Dendritic cell treated with granulocyte-macrophage colony-stimulating factor and Interleukin-4, amounts not matched to agents 40 ng/mL and 50 ng/mL, for 4 days (primary cell): Measurements from ENCODE around the gene SCTR.
A peak's percentile ranks its signal among the peaks of the same experiment; 100 is the strongest.

Source experiments
- H3K27ac Mint-ChIP-seq: one replicate; pipeline ENCODE4 v1.8.0; 2022; ENCODE audit warnings: mild to moderate bottlenecking, mixed read lengths
- H3K27me3 Mint-ChIP-seq: one replicate; pipeline ENCODE4 v1.8.0; 2022; ENCODE audit warnings: mild to moderate bottlenecking, mixed read lengths
- H3K36me3 Mint-ChIP-seq: one replicate; pipeline ENCODE4 v1.8.0; 2022; ENCODE audit warnings: low read depth, mixed read lengths
- H3K4me1 Mint-ChIP-seq: one replicate; pipeline ENCODE4 v1.8.0; 2022; ENCODE audit warnings: low read depth, mixed read lengths
- H3K4me3 Mint-ChIP-seq: one replicate; pipeline ENCODE4 v1.8.0; 2022; ENCODE audit warnings: mild to moderate bottlenecking, moderate library complexity, mixed read lengths
- H3K9me3 Mint-ChIP-seq: one replicate; pipeline ENCODE4 v1.8.0; 2022; ENCODE audit warnings: mixed read lengths
- intact Hi-C: fragments of 100-400 bp; cut with micrococcal nuclease; formaldehyde crosslinking; loops from one replicate; pipeline ENCODE4 v1.15.0; 2022

The SCTR gene

DNA sequence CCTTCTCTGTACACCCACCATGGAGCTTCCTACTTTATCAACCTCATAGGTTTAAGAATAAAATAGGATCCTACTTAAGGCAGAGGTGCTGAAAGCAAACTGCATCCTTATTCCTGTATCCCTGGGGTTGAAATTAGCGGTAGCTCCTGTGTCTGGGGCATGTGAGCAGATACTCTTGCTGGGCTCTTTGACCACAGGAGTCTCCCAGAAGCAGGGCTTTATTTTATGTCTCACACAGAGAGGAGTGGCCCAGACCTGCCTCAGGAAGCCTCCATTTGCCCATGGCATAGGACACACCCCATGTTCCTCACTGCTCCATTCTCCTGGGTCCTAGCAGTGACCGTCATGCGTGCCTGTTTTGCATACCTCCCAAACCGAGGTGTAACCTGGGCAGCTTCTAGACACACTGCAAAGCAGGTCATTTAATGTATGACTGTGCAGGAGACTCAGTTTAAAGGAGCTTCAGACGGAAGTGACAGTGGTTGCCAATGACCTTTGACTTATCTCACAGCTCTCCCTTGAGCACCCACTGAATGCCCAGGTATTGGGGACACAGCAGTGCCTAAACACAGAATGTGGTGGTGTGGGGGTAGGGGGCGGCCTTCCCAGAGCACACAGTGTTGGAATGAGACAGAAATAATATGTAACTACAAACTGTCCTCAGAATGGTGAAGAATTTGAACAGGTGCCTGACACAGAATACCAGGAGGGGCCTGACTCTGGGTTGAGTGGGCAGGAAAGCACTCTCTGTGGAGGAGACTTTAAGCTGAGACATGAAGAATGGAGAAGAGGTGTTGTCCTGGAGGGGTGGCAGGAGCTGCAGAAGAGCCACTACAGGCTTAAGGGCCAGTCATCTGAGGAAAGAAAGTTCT, 89.0 kb downstream of the SCTR start:
- H3K27ac Mint-ChIP-seq, result no peak overlapping the region
- peaks cover 56% of the 10 kb centered on the region for H3K27me3 Mint-ChIP-seq
- H3K4me3 Mint-ChIP-seq, result no peak overlapping the region
- H3K36me3 Mint-ChIP-seq, result peaks cover 57% of the 10 kb centered on the region
- peaks cover 27% of the 10 kb centered on the region for H3K4me1 Mint-ChIP-seq
- no peaks in the 10 kb centered on the region for H3K9me3 Mint-ChIP-seq
- intact Hi-C loops, result no loop called here

DNA sequence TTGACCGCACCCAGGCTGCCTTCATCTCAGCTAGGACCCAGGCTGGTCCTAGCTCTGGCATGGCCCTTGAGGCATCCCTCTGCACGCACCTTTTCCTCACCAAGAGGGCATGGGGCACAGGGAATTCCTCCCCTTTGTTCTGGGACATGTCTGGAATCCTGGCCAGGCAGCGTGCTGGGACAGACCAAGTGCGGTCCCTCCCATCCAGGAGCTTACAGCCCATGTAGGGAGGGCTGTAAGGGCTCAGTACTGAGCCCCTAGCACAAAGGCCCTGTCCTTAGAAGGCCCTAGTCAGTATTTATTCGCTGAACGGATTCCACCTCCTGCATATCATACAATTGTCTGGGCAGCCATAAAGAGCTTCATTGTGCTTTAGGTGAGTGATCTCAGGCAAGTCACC, 89.6 kb downstream of the SCTR start:
- H3K9me3 Mint-ChIP-seq, result no peaks in the 10 kb centered on the region
- no peak overlapping the region for H3K4me3 Mint-ChIP-seq
- no peak overlapping the region for H3K27ac Mint-ChIP-seq
- peaks cover 33% of the 10 kb centered on the region for H3K4me1 Mint-ChIP-seq
- intact Hi-C loops, result no loop called here
- peaks cover 57% of the 10 kb centered on the region for H3K36me3 Mint-ChIP-seq
- peaks cover 61% of the 10 kb centered on the region for H3K27me3 Mint-ChIP-seq

DNA sequence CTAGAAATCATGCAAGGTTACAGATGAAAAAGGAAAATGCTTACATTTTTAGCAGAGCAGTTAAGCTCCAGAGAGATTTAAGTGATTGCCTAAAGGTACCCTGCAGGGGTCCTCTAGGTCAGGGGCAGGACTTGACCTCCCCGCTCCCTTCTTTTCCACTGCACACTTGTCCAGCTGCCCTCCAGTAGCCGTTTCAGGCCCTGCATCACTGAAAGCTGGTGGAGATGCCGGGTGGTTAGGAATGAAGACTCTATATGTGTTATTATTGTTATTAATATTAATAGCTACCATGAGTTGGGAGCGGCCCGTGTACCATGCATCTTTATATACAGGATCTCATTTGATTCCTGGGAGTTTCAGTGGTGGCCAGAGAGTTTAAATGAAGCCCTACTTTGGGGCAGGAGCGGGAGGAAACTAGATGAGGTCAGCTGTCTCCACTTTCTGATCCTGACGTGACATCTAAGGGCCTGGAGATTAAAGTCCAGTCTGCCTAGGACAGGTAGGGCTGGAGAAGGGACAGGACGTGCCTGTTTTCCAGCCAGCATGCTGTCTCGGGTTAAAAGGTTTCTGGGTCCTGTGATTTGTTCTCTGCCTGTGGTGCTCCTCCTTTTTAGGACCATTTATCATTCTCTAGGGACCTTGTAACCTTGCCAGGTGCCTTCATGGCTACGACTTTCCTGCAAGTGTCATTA, 90.5 kb downstream of the SCTR start:
- peak overlapping the region; percentile 82 for H3K4me3 Mint-ChIP-seq
- peaks cover 42% of the 10 kb centered on the region for H3K4me1 Mint-ChIP-seq
- no peak overlapping the region for H3K27ac Mint-ChIP-seq
- intact Hi-C loops, result no loop called here
- peaks cover 48% of the 10 kb centered on the region for H3K36me3 Mint-ChIP-seq
- H3K27me3 Mint-ChIP-seq, result peaks cover 56% of the 10 kb centered on the region
- no peaks in the 10 kb centered on the region for H3K9me3 Mint-ChIP-seq

DNA sequence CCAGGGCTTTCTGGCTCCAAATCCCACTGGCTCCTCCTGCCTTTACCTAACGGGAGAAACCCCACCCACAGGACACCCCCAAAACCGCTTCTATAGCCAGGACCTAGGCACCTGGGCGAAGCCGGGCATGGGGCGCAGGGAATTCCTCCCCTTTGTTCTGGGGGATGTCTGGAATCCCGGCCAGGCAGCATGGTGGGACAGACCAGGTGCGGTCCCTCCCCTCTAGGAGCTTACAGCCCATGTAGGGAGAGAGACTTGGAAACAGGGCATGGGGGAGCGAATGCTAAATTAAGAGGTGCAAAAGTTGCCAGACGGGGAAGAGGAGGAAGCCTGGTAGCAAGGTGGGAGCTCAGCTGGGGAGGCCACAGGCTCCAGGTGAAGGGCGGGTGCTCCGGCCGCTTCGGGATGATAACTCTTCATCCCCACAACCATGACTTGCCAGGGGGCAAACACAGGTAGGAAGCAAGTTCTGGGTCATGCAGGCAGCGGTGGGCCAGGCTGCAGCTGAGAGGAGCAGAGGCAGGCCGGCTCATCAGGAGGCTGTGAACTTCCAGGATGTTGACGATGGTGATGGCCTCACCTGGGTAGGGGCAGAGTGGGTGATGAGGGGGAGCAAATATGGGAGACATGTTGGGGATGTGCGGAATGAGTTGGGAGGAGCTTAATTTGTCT, 91.3 kb downstream of the SCTR start:
- Mint-ChIP-seq H3K27ac (peak overlapping the region; percentile 84), H3K4me3 (peak overlapping the region; percentile 82), H3K36me3 (peaks cover 40% of the 10 kb centered on the region), H3K27me3 (peaks cover 57% of the 10 kb centered on the region), H3K9me3 (no peaks in the 10 kb centered on the region), H3K4me1 (peaks cover 50% of the 10 kb centered on the region)
- intact Hi-C loops, result no loop called here

DNA sequence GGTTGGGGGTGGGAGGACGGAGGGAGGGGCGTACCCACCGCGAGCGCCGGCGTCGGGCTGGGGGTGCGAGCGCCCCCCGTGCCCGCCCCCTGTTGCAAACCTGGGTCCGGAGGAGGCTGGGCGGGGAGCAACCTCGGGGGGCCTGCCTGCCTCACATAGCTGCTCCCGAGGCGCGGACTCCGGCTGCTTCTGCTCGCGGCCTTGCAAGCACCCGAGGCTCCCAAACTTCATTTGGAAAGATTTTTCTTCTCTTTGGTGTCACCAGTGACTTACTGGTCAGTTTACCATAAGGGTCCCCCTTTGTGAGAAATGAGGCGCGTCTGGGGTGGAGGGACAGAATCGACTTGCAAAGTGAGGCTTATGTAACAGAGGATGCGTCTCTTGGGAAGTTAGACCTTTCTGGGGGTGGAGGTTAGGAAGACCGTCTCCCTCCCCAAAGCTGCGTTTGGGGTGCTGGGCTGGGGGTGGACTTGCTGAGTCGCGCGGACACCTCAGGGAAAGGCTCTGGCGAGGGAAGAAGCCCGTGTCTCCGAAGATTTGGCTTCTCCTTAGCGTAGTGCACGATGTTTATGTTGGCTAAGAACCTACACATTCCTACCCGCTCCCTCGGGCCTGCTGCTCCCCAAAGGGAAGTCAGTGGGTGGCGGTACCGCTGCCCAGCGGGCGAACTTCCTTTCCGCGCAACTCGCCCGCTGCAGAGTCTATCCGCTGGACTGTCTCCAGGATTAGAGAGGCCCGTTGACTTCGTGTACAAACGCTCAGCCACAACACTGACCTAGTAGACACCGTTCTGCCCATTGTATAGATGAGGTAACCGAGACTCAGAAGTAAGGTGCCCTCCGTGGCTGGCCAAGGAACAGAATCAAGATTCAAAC, 92.1 kb downstream of the SCTR start:
- Mint-ChIP-seq H3K36me3 (peaks cover 34% of the 10 kb centered on the region), H3K27me3 (peaks cover 64% of the 10 kb centered on the region), H3K4me1 (peaks cover 58% of the 10 kb centered on the region), H3K27ac (peak overlapping the region; percentile 84), H3K9me3 (no peaks in the 10 kb centered on the region), H3K4me3 (peak overlapping the region; percentile 82)
- intact Hi-C loops, result no loop called here

DNA sequence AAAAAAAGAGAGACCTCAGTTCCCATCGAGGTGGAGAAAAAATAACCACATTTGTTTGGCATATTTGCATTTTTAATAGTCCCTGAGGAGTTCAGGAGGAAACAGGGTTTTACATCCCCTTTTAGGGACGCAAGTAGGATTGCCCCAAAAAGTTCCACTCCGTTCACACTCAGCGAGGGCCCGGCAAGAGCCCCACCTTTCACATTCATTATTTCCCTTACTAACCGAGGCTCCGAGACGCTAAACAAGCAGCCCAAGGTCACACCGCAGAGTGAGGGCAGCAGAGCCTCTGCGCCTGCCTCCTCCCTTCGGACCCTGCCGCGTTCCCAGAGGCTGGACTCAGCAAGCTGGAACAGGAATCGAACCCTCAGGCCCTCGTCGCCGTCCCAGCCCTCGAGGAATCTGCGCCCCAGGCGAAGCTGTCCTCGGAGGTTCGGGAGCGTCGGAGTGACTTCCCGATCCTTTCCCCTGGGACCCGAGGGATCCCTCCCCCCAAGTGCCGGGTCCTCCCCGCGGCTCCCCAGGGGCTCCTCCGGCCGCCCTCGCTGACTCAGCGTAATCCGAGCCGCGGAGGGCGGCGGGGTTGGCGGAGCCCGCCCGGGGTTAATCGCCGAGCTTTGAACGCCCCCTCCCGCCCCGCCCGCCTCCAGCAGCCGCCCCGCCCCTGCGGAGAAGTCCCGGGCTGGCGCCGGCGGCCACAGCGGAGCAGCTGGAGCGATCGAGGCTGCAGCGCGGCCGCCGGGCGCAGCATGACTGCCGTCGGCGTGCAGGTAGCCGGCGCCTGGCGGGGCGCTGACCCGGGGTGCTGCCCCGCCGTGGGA, 92.9 kb downstream of the SCTR start, which contains the start of gene TMEM37:
Gene TMEM37 (plus strand): TSS at position 700 of the 821 bp plus-strand sequence. CDS start 50 bp downstream, at position 750.
- intact Hi-C loops, result no loop called here

DNA sequence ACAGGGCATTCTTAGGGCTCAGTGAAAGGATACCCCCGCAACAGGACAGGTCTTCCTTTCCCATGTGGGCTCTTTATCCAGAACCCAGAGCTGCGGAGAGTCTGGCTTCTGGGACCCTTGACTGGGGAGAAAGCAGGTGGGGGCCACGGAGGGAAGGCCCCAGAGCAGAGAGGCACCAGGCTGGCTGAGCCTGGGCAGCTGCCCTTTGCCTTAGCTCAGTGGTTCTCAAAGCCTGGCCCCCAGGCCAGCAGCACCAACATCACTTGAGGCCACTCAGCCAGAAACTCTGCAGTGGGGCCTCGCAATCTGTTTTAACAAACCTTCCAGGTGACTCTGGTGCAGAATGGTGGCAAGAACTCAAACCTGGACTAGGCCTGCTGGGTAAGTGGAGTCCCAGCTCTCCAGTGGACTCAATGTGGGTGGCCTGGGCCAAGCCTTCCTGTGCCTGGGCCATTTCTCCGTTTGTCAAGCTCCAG, 94.2 kb downstream of the SCTR start:
- Mint-ChIP-seq H3K27me3 (peaks cover 73% of the 10 kb centered on the region), H3K9me3 (no peaks in the 10 kb centered on the region), H3K36me3 (peaks cover 14% of the 10 kb centered on the region), H3K27ac (peak overlapping the region; percentile 84), H3K4me1 (peaks cover 72% of the 10 kb centered on the region), H3K4me3 (no peak overlapping the region)
- intact Hi-C loops, result no loop called here

More for the DNA sequence above, 92.9 kb downstream of the SCTR start, which contains the start of gene TMEM37:
- peaks cover 70% of the 10 kb centered on the region for H3K27me3 Mint-ChIP-seq
- no peaks in the 10 kb centered on the region for H3K9me3 Mint-ChIP-seq
- H3K36me3 Mint-ChIP-seq, result peaks cover 26% of the 10 kb centered on the region
- H3K27ac Mint-ChIP-seq, result peak within 1 kb of the TSS; percentile 84
- H3K4me3 Mint-ChIP-seq, result peak within 1 kb of the TSS; percentile 82
- H3K4me1 Mint-ChIP-seq, result peaks cover 66% of the 10 kb centered on the region

DNA sequence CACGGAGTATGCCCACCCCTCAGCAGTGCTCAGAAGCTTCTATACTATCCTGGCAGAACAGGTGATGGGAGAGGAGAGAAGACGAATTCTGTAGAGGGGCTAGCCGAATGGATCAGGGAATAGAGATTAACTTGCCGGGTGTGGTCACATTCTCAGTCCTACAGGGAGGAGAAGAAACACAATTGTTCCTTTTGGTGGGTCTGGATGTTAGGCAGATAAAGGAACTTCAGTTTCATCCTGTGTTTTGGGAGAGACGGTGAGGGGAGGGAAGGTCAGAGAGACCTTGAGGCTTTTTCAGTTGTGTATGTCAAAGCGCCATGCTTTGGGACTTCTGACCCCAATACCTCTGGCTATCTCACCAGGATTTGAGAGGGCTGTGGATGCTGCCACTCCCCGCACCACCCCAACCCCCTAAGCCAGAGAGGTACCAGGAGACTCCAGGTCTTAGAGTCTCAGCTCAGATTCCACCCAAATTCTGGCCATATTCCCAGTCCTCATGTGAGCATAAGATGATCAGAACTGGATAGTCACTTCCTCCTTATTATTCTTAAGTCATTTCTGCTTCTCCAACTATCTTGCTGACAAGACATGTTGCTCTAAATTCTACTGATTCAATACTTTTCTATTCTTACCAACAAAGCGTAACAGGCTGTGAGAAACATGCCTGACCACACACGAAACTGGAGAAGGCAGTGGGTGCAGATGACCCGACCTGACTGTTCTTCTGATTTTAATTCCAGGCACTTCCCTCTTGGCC, 94.9 kb downstream of the SCTR start:
- H3K36me3 Mint-ChIP-seq, result peaks cover 14% of the 10 kb centered on the region
- H3K27me3 Mint-ChIP-seq, result peaks cover 75% of the 10 kb centered on the region
- peak overlapping the region; percentile 84 for H3K27ac Mint-ChIP-seq
- H3K4me3 Mint-ChIP-seq, result no peak overlapping the region
- H3K9me3 Mint-ChIP-seq, result no peaks in the 10 kb centered on the region
- peaks cover 72% of the 10 kb centered on the region for H3K4me1 Mint-ChIP-seq
- intact Hi-C loops, result no loop called here

DNA sequence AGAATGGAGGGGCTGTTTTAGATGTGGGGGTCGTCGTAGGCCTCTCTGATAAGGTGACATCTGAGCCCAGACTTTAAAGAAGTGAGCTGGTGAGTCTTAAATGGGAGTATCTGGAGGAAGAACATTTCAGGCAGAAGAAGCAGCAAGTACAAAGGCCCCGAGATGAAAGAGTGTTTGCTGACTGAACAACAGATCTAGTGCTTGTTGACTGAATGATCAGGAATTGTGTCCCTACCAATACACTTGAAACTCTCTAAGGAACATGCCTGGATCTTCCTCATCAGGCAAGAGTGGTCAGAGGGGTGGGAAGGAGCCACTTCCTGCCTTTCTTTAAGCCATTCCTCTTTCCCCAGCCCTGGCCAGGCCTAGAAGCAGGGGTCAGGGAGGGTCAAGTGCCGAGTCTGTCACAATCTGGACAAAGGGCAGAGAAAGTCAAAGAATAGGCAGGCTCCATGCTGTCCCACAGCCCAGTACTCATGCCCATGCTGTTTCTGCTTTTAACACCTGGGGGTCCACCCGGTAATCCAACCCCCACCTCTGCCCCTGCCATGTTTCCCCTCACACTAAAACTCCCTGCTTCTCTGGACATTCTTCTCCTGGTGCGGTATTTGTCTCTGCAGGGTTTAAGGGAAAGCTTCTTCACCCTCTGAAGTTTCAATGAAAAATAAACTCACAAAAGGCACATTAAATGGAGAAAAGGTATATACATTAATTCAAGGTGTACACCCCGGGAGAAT, 95.6 kb downstream of the SCTR start:
- peak overlapping the region; percentile 84 for H3K27ac Mint-ChIP-seq

DNA sequence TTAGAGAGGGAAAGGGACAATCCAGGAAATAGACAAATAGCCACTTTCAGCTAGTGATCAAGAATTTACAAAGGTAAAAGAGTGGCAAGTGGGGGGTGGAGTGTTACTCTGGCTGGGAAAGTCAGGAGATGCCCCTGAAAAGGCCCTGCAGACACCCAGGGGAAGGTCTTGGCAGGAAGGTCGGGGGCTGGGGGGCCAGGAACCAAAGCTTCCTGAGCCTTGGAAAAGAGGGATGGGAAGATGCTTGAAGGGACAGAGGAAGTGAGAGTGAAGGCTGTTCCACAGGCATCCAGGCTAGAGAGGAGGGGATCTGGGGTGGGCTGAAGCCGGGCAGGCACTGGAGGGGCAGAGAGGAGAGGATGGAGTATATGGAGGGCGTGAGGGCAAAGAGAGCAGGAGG, 96.5 kb downstream of the SCTR start:
- peaks cover 72% of the 10 kb centered on the region for H3K27me3 Mint-ChIP-seq
- intact Hi-C loops, result no loop called here
- peaks cover 65% of the 10 kb centered on the region for H3K4me1 Mint-ChIP-seq
- H3K36me3 Mint-ChIP-seq, result peaks cover 6% of the 10 kb centered on the region
- no peak overlapping the region for H3K4me3 Mint-ChIP-seq
- H3K27ac Mint-ChIP-seq, result peak overlapping the region; percentile 84
- no peaks in the 10 kb centered on the region for H3K9me3 Mint-ChIP-seq

More for the DNA sequence above, 95.6 kb downstream of the SCTR start:
- Mint-ChIP-seq H3K4me3 (peak overlapping the region; percentile 6), H3K9me3 (no peaks in the 10 kb centered on the region), H3K36me3 (peaks cover 14% of the 10 kb centered on the region), H3K4me1 (peaks cover 72% of the 10 kb centered on the region), H3K27me3 (peaks cover 76% of the 10 kb centered on the region)
- intact Hi-C loops, result no loop called here

DNA sequence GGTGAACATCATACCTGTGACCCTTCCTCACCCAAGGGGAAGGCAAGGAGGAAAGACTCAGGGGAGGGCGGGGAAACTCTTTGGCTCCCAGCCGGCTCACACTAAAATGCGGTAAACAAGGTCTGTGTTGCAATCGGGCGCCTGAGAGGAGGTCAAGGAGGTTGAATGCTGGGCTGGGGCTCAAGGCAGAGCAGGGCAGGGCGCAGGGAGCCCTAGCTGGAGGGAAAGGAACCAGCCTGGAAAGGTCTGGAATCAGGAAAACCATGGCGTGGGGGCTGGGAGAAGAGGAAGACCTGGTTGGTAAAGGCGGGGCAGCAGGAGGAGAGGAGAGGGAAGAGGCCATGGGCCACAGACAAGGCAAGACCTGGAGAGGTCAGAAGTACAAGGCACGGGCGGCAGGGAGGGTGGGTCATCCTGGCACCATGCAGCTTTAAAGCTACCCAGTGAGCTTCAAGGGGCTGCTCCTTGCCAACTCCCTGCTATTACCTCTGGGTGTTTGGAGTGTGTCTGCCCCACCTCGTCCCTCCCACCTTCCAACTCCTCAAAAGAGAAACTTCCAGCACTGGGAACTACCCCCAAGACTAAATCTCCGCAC, 97.4 kb downstream of the SCTR start:
- Mint-ChIP-seq H3K27ac (peak overlapping the region; percentile 61), H3K27me3 (peaks cover 71% of the 10 kb centered on the region), H3K4me1 (peaks cover 59% of the 10 kb centered on the region), H3K36me3 (no peaks in the 10 kb centered on the region), H3K9me3 (peaks cover 2% of the 10 kb centered on the region), H3K4me3 (peak overlapping the region; percentile 39)
- intact Hi-C loops, result no loop called here
